ENCODE measurements around the gene COTL1. TPM values are rescaled to one million over a fixed set of nuclear protein-coding genes. Genes with fewer than 3 reads are reported as not detected.

COTL1 gene
- polyA plus RNA-seq, 2 of the 4 experiments (the other 2 are of a cell fraction): 89.7 to 372 TPM

GRCh38 chr16:84524346-84524920, 93.4 kb downstream of the COTL1 start:
- no peak overlapping the region for H3K27ac ChIP-seq
- no peak overlapping the region for H3K4me3 ChIP-seq
- POLR2A ChIA-PET: no interaction called here
- CTCF ChIA-PET: interaction anchor here (0.6 to 20.3 kb wide), 8 partner anchors 8 to 317 kb away, joined by 3 to 284 read pairs (median 4); partner anchors contain the start of genes COTL1 and MEAK7
- DNase-seq (ENCODE audit: low read depth in 1 of 2, low spot score in 1 of 2) (no peak), ATAC-seq (no peak), FAIRE-seq (no peak)
- TF ChIP-seq, protein P1, sequence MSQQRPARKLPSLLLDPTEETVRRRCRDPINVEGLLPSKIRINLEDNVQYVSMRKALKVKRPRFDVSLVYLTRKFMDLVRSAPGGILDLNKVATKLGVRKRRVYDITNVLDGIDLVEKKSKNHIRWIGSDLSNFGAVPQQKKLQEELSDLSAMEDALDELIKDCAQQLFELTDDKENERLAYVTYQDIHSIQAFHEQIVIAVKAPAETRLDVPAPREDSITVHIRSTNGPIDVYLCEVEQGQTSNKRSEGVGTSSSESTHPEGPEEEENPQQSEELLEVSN (IDR thresholded peaks at IDR 0.05; ENCODE audit: borderline replicate concordance, low read depth): no peak
- TF ChIP-seq REST (IDR thresholded peaks at IDR 0.05): no peak
- no peak for TF ChIP-seq ZSCAN20 (CRISPR knock-in tag; IDR thresholded peaks at IDR 0.05)
- no peak for TF ChIP-seq FOSB (CRISPR knock-in tag; IDR thresholded peaks at IDR 0.05)
- no peak for TF ChIP-seq TFCP2L1 (CRISPR knock-in tag; IDR thresholded peaks at IDR 0.05)
- TF ChIP-seq HDAC2 (IDR thresholded peaks at IDR 0.05): no peak
- TF ChIP-seq PHF8 (IDR thresholded peaks at IDR 0.05; ENCODE audit: borderline replicate concordance, low read depth): no peak
- no peak for TF ChIP-seq SMC3 (IDR thresholded peaks at IDR 0.05)
- no peak for TF ChIP-seq CEBPB (IDR thresholded peaks at IDR 0.05)
- no peak for TF ChIP-seq MAFK (IDR thresholded peaks at IDR 0.05; ENCODE audit: partially characterized antibody)
- TF ChIP-seq TP53 (CRISPR knock-in tag; IDR thresholded peaks at IDR 0.05): no peak
- no peak for TF ChIP-seq ZC3H11A (IDR thresholded peaks at IDR 0.05)
- no peak for TF ChIP-seq FOSL2 (IDR thresholded peaks at IDR 0.05)
- TF ChIP-seq FOSL2 (CRISPR knock-in tag; IDR thresholded peaks at IDR 0.05): no peak
- no peak for TF ChIP-seq SREBF2 (IDR thresholded peaks at IDR 0.05)
- TF ChIP-seq USF2 (IDR thresholded peaks at IDR 0.05): no peak
- no peak for TF ChIP-seq GATA3 (IDR thresholded peaks at IDR 0.05; ENCODE audit: borderline replicate concordance)
- no peak for TF ChIP-seq HOXB13 (CRISPR knock-in tag; IDR thresholded peaks at IDR 0.05; ENCODE audit: low read depth)
- TF ChIP-seq, protein P2, sequence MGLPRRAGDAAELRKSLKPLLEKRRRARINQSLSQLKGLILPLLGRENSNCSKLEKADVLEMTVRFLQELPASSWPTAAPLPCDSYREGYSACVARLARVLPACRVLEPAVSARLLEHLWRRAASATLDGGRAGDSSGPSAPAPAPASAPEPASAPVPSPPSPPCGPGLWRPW (IDR thresholded peaks at IDR 0.05): no peak
- no peak overlapping the region for H3K4me2 ChIP-seq
- H3K9me3 ChIP-seq: peaks cover 4% of the 10 kb centered on the region; the same call in 1 of the 3 replicates
- WGBS (ENCODE audit: missing lambda C conversion rate): 77% methylated on average over 14 of the region's 14 CpGs
- no peaks in the 10 kb centered on the region for H3K4me1 ChIP-seq

DNA sequence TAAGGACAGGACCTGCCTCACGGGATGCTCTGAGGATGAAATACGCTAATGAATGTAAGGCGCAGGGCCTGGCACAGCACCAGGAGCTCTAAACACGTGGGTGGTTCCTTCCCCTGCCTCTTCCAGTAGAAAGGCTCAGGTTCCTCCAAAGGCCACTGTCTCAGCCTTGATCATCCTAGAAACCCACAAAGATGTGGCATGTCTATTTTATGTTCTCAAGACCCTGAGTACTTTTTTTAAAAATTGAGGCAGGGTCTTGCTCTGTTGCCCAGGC, 96.4 kb downstream of the COTL1 start:
- Histone ChIP-seq H3K4me2 (no peak overlapping the region), H3K4me3 (no peak overlapping the region), H3K4me1 (no peaks in the 10 kb centered on the region), H3K27ac (no peak overlapping the region), H3K9me3 (no peaks in the 10 kb centered on the region)
- DNase-seq (ENCODE audit: low read depth in 1 of 2, low spot score in 1 of 2) (no peak), ATAC-seq (no peak), FAIRE-seq (no peak)
- ChIA-PET POLR2A (no interaction called here), CTCF (interaction anchor here (0.8 to 20.3 kb wide), 7 partner anchors 9 to 100 kb away, joined by 3 to 284 read pairs (median 9); partner anchors contain the start of genes COTL1 and MEAK7)
- 81% methylated on average over 4 of the region's 4 CpGs for WGBS (ENCODE audit: missing lambda C conversion rate)
- TF ChIP-seq POLR2A (IDR thresholded peaks at IDR 0.05; ENCODE audit: low read length): no peak
- TF ChIP-seq, protein P1 (IDR thresholded peaks at IDR 0.05; ENCODE audit: borderline replicate concordance, low read depth): no peak
- no peak for TF ChIP-seq EP300 (IDR thresholded peaks at IDR 0.05)
- no peak for TF ChIP-seq ZC3H11A (IDR thresholded peaks at IDR 0.05)
- no peak for TF ChIP-seq SMC3 (IDR thresholded peaks at IDR 0.05)
- TF ChIP-seq NR3C1 (IDR thresholded peaks at IDR 0.05): no peak
- no peak for TF ChIP-seq CBX8 (IDR thresholded peaks at IDR 0.05)
- no peak for TF ChIP-seq GATA3 (IDR thresholded peaks at IDR 0.05; ENCODE audit: borderline replicate concordance)
- TF ChIP-seq TP53 (CRISPR knock-in tag; IDR thresholded peaks at IDR 0.05): no peak
- no peak for TF ChIP-seq SREBF2 (IDR thresholded peaks at IDR 0.05)
- no peak for TF ChIP-seq FOSL2 (IDR thresholded peaks at IDR 0.05)
- no peak for TF ChIP-seq FOSL2 (CRISPR knock-in tag; IDR thresholded peaks at IDR 0.05)
- TF ChIP-seq ELK1 (IDR thresholded peaks at IDR 0.05; ENCODE audit: low read depth, low read length): no peak
- no peak for TF ChIP-seq KDM5A (IDR thresholded peaks at IDR 0.05)
- TF ChIP-seq NPAS2 (CRISPR knock-in tag; IDR thresholded peaks at IDR 0.05; ENCODE audit: borderline replicate concordance): no peak
- no peak for TF ChIP-seq KDM1A (IDR thresholded peaks at IDR 0.05; ENCODE audit: low read depth)
- no peak for TF ChIP-seq ZSCAN20 (CRISPR knock-in tag; IDR thresholded peaks at IDR 0.05)
- no peak for TF ChIP-seq MAFK (IDR thresholded peaks at IDR 0.05; ENCODE audit: partially characterized antibody)

All from A549 (cell line).